Renal cortical epithelial cell (primary cell): ENCODE data around the gene LRRK1. TPM values are rescaled to one million over a fixed set of nuclear protein-coding genes. Genes with fewer than 3 reads are reported as not detected.

ENCODE experiments used
- DNase-seq: peaks from one replicate; pipeline ENCODE4 v3.0.0-alpha.2; 2011; ENCODE audit warnings: low read depth
- total RNA-seq: library from RNA; depleted of rRNA; stranded (reverse); fragments of >200 nt; gene quantifications from 2 replicates; pipeline ENCODE4 v1.2.3, GENCODE V29; 2014

LRRK1 gene
- total RNA-seq = 9.2 and 21.8 TPM in 2 replicates

GRCh38 chr15:100918690-100919480 lies at the start of gene LRRK1:
Gene LRRK1, plus strand, starts transcription at chr15:100919357. Its CDS starts 5,276 bp downstream, at chr15:100924633.
- DNase-seq = peak; percentile 23

GRCh38 chr15:100873029-100873677 lies 46.0 kb upstream of the LRRK1 start:
- DNase-seq = peak; percentile 94

- no peak for DNase-seq
Observed at GRCh38 chr15:100875495-100875894, 43.7 kb upstream of the LRRK1 start.

GRCh38 chr15:100875976-100876375 lies 43.2 kb upstream of the LRRK1 start:
- DNase-seq = no peak

- no peak for DNase-seq
Observed at GRCh38 chr15:100877551-100877950, 41.6 kb upstream of the LRRK1 start.

GRCh38 chr15:100878130-100878529 lies 41.0 kb upstream of the LRRK1 start:
- DNase-seq = no peak

GRCh38 chr15:100878648-100879047 lies 40.5 kb upstream of the LRRK1 start:
- peak; percentile 3 for DNase-seq

- no peak for DNase-seq
Observed at GRCh38 chr15:100879061-100879463, 40.1 kb upstream of the LRRK1 start.

GRCh38 chr15:100879464-100880138 lies 39.6 kb upstream of the LRRK1 start, which contains the start of gene ALDH1A3:
Gene ALDH1A3, plus strand, starts transcription at chr15:100879831. Its CDS starts 77 bp downstream, at chr15:100879908.
- DNase-seq = no peak

GRCh38 chr15:100880139-100880896 lies 38.8 kb upstream of the LRRK1 start:
- DNase-seq = peak; percentile 5

GRCh38 chr15:100880897-100881242 lies 38.3 kb upstream of the LRRK1 start:
- no peak for DNase-seq

GRCh38 chr15:100881573-100882336 lies 37.4 kb upstream of the LRRK1 start:
- no peak for DNase-seq

GRCh38 chr15:100885116-100885515 lies 34.0 kb upstream of the LRRK1 start:
- DNase-seq = no peak

- DNase-seq = no peak
Observed at GRCh38 chr15:100885811-100886210, 33.3 kb upstream of the LRRK1 start.

GRCh38 chr15:100887211-100887913 lies 31.8 kb upstream of the LRRK1 start:
- no peak for DNase-seq

- DNase-seq = peak; percentile 73
Observed at GRCh38 chr15:100889385-100890050, 29.6 kb upstream of the LRRK1 start.

GRCh38 chr15:100890051-100890720 lies 29.0 kb upstream of the LRRK1 start:
- DNase-seq = peak; percentile 23

- no peak for DNase-seq
Observed at GRCh38 chr15:100890850-100891249, 28.3 kb upstream of the LRRK1 start.

- DNase-seq = no peak
Observed at GRCh38 chr15:100891307-100892012, 27.7 kb upstream of the LRRK1 start.
